B cell (primary cell): ENCODE measurements around the gene AGTRAP. TPM values are rescaled to one million over a fixed set of nuclear protein-coding genes. Genes with fewer than 3 reads are reported as not detected.

Experiments used
- ATAC-seq: fragments of 200-7000 bp; cut with Tn5 transposase; one replicate; pipeline ENCODE4 v1.10.0; 2021; ENCODE audit warnings: low read depth, mild to moderate bottlenecking, moderate number of reproducible peaks, moderate library complexity
- CTCF ChIA-PET: fragments of 350-600 bp; sonication (Branson Sonifier 250); formaldehyde crosslinking; loops from one replicate; lab custom pipeline; 2021; ENCODE audit warnings: antibody characterized with exemption, inconsistent platforms; lab: Charles Lee
- POLR2A ChIA-PET: fragments of 350-600 bp; sonication (Branson Sonifier 250); formaldehyde crosslinking; loops from one replicate; lab custom pipeline; 2021; ENCODE audit warnings: antibody characterized with exemption; lab: Charles Lee
- DNase-seq: peaks from one replicate; pipeline ENCODE4 v3.0.0; 2013
- H2AFZ ChIP-seq: 2 replicates; pipeline ENCODE4 v1.6.1; 2012; ENCODE audit warnings: mild to moderate bottlenecking, low read depth, low read length; ENCODE audit not compliant: insufficient read depth, poor library complexity, severe bottlenecking
- H3K27ac ChIP-seq, 2 donors: 1 replicate in 1 of 2; 2 replicates in 1 of 2; pipeline ENCODE4 v1.5.1; 2012 to 2013; ENCODE audit warnings: low read length in 2 of 2, mild to moderate bottlenecking in 2 of 2, moderate library complexity in 1 of 2
- H3K27me3 ChIP-seq, 4 experiments: fragments of 200-600 bp in 1 of 4; sonication (generic) in 1 of 4; replicated peaks in 1 of 4; 1 replicate in 2 of 4; 2 replicates in 2 of 4; pipeline versions ENCODE4 v1.6.1 to v1.7.0; 2013 to 2016; ENCODE audit warnings: low read length in 3 of 4, mild to moderate bottlenecking in 2 of 4, mixed read lengths in 1 of 4, moderate library complexity in 1 of 4; ENCODE audit not compliant: insufficient read depth in 4 of 4, control insufficient read depth in 3 of 4; ENCODE audit errors: control extremely low read depth in 1 of 4
- H3K36me3 ChIP-seq, 2 experiments: replicated peaks in 1 of 2; 1 replicate in 1 of 2; 2 replicates in 1 of 2; pipeline versions ENCODE4 v1.6.1 to v1.7.1; 2013; ENCODE audit warnings: low read length in 1 of 2; ENCODE audit not compliant: insufficient read depth in 2 of 2, control insufficient read depth in 1 of 2; ENCODE audit errors: control extremely low read depth in 1 of 2, extremely low read depth in 1 of 2
- H3K4me1 ChIP-seq, 2 donors: fragments of 200-600 bp in 1 of 2; sonication (generic) in 1 of 2; 1 replicate in 1 of 2; 2 replicates in 1 of 2; pipeline versions ENCODE4 v1.5.1 to v1.6.1; 2013 to 2017; ENCODE audit warnings: low read length in 2 of 2; ENCODE audit not compliant: control insufficient read depth in 2 of 2, insufficient read depth in 2 of 2
- H3K4me2 ChIP-seq: replicated peaks from 2 replicates; pipeline ENCODE3; 2012; ENCODE audit warnings: mild to moderate bottlenecking, low read depth, low read length; ENCODE audit not compliant: poor library complexity, severe bottlenecking
- H3K4me3 ChIP-seq, 5 experiments: fragments of 200-600 bp in 1 of 5; sonication (generic) in 1 of 5; 1 replicate in 3 of 5; 2 replicates in 2 of 5; pipeline versions ENCODE4 v1.5.1 to v1.7.0; 2011 to 2016; ENCODE audit warnings: low read length in 4 of 5, mild to moderate bottlenecking in 4 of 5, low read depth in 2 of 5, control low read depth in 1 of 5, moderate library complexity in 1 of 5; ENCODE audit not compliant: insufficient read depth in 1 of 5; ENCODE audit errors: control extremely low read depth in 1 of 5, extremely low read depth in 1 of 5
- H3K79me2 ChIP-seq: fragments of 200-600 bp; sonication (generic); one replicate; pipeline ENCODE4 v1.6.0; 2016; ENCODE audit warnings: low read length; ENCODE audit not compliant: control insufficient read depth, insufficient read depth
- H3K9ac ChIP-seq: fragments of 200-600 bp; sonication (generic); 2 replicates; pipeline ENCODE4 v1.6.1; 2017; ENCODE audit warnings: mild to moderate bottlenecking, low read length, moderate library complexity
- H3K9me3 ChIP-seq, 3 donors: one replicate each; pipeline versions ENCODE4 v1.6.1 to v1.7.1; 2013; ENCODE audit warnings: low read length in 2 of 3; ENCODE audit not compliant: control insufficient read depth in 2 of 3, insufficient read depth in 1 of 3; ENCODE audit errors: control extremely low read depth in 1 of 3
- H4K20me1 ChIP-seq: 2 replicates; pipeline ENCODE4 v1.6.0; 2012; ENCODE audit warnings: mild to moderate bottlenecking, low read length; ENCODE audit not compliant: insufficient read depth, control insufficient read depth, poor library complexity, severe bottlenecking
- H3K27ac Mint-ChIP-seq: one replicate; pipeline ENCODE4 v1.8.0; 2021; ENCODE audit warnings: mixed read lengths
- H3K27me3 Mint-ChIP-seq: one replicate; pipeline ENCODE4 v1.8.0; 2021; ENCODE audit warnings: mixed read lengths
- H3K4me1 Mint-ChIP-seq: one replicate; pipeline ENCODE4 v1.8.0; 2021; ENCODE audit warnings: mixed read lengths
- H3K4me3 Mint-ChIP-seq: one replicate; pipeline ENCODE4 v1.8.0; 2021; ENCODE audit warnings: mixed read lengths
- H3K9me3 Mint-ChIP-seq: one replicate; pipeline ENCODE4 v1.8.0; 2022; ENCODE audit warnings: mixed read lengths; ENCODE audit not compliant: insufficient read depth
- EZH2 ChIP-seq: IDR thresholded peaks from 2 replicates; pipeline ENCODE4 v1.6.1; 2012; ENCODE audit warnings: borderline replicate concordance, low read depth, mild to moderate bottlenecking, moderate library complexity, low read length; ENCODE audit not compliant: insufficient read depth, poor library complexity, severe bottlenecking
- WGBS: methylation state at CpG from one replicate; pipeline ENCODE4 v1.1.5; 2013; ENCODE audit warnings: missing lambda C conversion rate; ENCODE audit not compliant: insufficient coverage; 5-methylcytosine and 5-hydroxymethylcytosine counted together
- intact Hi-C: fragments of 100-400 bp; cut with micrococcal nuclease; formaldehyde crosslinking; loops from one replicate; pipeline ENCODE4 v1.10.0; 2022
- polyA plus RNA-seq: library from polyadenylated mRNA; depleted of rRNA; stranded (reverse); fragments of >200 nt; gene quantifications from 2 replicates; pipeline ENCODE4 v1.2.3, GENCODE V29; 2012
- total RNA-seq, 2 donors: library from RNA; stranded (reverse); fragments of 120-200 nt in 1 of 2; gene quantifications; 1 replicate in 1 of 2; 2 replicates in 1 of 2; pipeline versions ENCODE4 v1.2.3 to v1.2.4, GENCODE V29; 2013 to 2022
- TF ChIP-seq, protein P1 (sequence below): fragments of 200-600 bp; IDR thresholded peaks from one replicate; pipeline ENCODE4 v1.8.0; 2022; ENCODE audit warnings: antibody characterized with exemption, mild to moderate bottlenecking

Gene AGTRAP
- total and polyA plus RNA-seq, 2 donors (not counting 1 experiment from before 2014, with no cell fraction given): 18.3 to 44.9 TPM

GRCh38 chr1:11774753-11775152 is 38.8 kb downstream of the AGTRAP start:
- Histone ChIP-seq H3K9me3 (no peaks in the 10 kb centered on the region), H3K4me2 (no peak overlapping the region), H3K27ac (no peak overlapping the region), H3K4me1 (no peaks in the 10 kb centered on the region), H4K20me1 (no peaks in the 10 kb centered on the region), H3K27me3 (no peaks in the 10 kb centered on the region), H3K9ac (no peak overlapping the region), H2AFZ (no peak overlapping the region), H3K36me3 (no peaks in the 10 kb centered on the region), H3K79me2 (no peaks in the 10 kb centered on the region), H3K4me3 (no peak overlapping the region)
- TF ChIP-seq, protein P1, sequence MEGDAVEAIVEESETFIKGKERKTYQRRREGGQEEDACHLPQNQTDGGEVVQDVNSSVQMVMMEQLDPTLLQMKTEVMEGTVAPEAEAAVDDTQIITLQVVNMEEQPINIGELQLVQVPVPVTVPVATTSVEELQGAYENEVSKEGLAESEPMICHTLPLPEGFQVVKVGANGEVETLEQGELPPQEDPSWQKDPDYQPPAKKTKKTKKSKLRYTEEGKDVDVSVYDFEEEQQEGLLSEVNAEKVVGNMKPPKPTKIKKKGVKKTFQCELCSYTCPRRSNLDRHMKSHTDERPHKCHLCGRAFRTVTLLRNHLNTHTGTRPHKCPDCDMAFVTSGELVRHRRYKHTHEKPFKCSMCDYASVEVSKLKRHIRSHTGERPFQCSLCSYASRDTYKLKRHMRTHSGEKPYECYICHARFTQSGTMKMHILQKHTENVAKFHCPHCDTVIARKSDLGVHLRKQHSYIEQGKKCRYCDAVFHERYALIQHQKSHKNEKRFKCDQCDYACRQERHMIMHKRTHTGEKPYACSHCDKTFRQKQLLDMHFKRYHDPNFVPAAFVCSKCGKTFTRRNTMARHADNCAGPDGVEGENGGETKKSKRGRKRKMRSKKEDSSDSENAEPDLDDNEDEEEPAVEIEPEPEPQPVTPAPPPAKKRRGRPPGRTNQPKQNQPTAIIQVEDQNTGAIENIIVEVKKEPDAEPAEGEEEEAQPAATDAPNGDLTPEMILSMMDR: no peak
- no peak for TF ChIP-seq EZH2
- DNase-seq (no peak), ATAC-seq (no peak)
- Mint-ChIP-seq H3K4me1 (peaks cover 3% of the 10 kb centered on the region), H3K27me3 (peaks cover 6% of the 10 kb centered on the region), H3K9me3 (no peaks in the 10 kb centered on the region), H3K4me3 (no peak overlapping the region), H3K27ac (no peak overlapping the region)
- ChIA-PET CTCF (no interaction called here), POLR2A (no interaction called here)
- intact Hi-C loops: no loop called here
- WGBS: 88% methylated on average over 7 of the region's 9 CpGs

DNA sequence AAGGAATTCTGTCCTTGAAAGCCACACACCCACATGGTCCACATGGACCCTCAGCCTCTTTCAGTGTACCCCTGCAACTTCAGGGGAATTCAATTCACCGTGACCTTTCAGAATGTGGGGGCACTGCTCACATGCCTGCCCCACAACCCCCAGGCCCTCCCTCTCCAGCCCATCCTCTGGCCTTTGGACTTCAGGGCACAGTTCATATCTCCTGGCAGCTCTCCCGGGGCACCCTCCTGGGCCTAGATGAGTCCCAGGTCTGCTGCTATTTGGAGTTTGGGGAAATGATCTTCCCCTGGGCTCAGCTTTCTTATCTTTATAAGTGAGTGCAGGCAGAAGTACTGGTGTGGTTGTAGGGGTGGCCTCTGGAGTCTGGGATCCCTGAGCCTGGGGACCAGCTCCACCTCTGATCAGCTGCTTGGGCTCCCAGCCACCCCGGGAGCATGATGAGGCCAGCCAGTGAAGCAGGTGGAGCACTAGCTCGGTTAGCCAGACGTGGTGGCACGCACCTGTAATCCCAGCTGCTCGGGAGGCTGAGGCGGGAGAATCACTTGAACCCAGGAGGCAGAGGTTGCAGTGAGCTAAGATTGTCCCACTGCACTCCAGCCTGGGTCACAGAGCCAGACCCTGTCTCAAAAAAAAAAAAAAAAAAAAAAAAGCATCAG is 41.9 kb downstream of the AGTRAP start:
- Mint-ChIP-seq H3K27ac (no peak overlapping the region), H3K27me3 (peaks cover 6% of the 10 kb centered on the region), H3K4me3 (no peak overlapping the region), H3K4me1 (no peaks in the 10 kb centered on the region), H3K9me3 (no peaks in the 10 kb centered on the region)
- Histone ChIP-seq H3K4me2 (no peak overlapping the region), H4K20me1 (no peaks in the 10 kb centered on the region), H3K9me3 (no peaks in the 10 kb centered on the region), H3K27ac (no peak overlapping the region), H2AFZ (no peak overlapping the region), H3K4me3 (no peak overlapping the region), H3K9ac (no peak overlapping the region), H3K79me2 (no peaks in the 10 kb centered on the region), H3K36me3 (no peaks in the 10 kb centered on the region), H3K4me1 (no peaks in the 10 kb centered on the region), H3K27me3 (no peaks in the 10 kb centered on the region)
- ChIA-PET POLR2A (no interaction called here), CTCF (interaction anchor here (0.7 kb wide), 1 partner anchor 76 kb away, joined by 3 read pairs; no protein-coding TSS in a partner anchor)
- intact Hi-C loops: no loop called here
- no peak for TF ChIP-seq EZH2
- TF ChIP-seq, protein P1: no peak
- 93% methylated on average over 7 of the region's 8 CpGs for WGBS
- no peak for ATAC-seq
- DNase-seq: no peak
